ENCODE data around the gene LMX1B.

The LMX1B gene

GRCh38 chr9:126626926-126627233 lies 13.2 kb downstream of the LMX1B start:
- H3K36me3 Mint-ChIP-seq: no peaks in the 10 kb centered on the region
- H3K4me3 Mint-ChIP-seq: no peak overlapping the region
- DNase-seq (ENCODE audit: low spot score in 2 of 2): no peak
- ATAC-seq (ENCODE audit: low read depth): no peak
- peaks cover 34% of the 10 kb centered on the region for H3K27me3 Mint-ChIP-seq
- no peaks in the 10 kb centered on the region for H3K9me3 Mint-ChIP-seq
- H3K4me1 Mint-ChIP-seq: peaks cover 15% of the 10 kb centered on the region
- H3K27ac Mint-ChIP-seq: no peak overlapping the region

- no peaks in the 10 kb centered on the region for H3K36me3 Mint-ChIP-seq
- no peak overlapping the region for H3K4me3 Mint-ChIP-seq
- H3K9me3 Mint-ChIP-seq: no peaks in the 10 kb centered on the region
- DNase-seq (ENCODE audit: low spot score in 2 of 2): no peak
- peaks cover 15% of the 10 kb centered on the region for H3K4me1 Mint-ChIP-seq
- no peak for ATAC-seq (ENCODE audit: low read depth)
- no peak overlapping the region for H3K27ac Mint-ChIP-seq
- H3K27me3 Mint-ChIP-seq: peaks cover 36% of the 10 kb centered on the region
Observed at GRCh38 chr9:126628146-126628545, 14.4 kb downstream of the LMX1B start.

- H3K4me3 Mint-ChIP-seq: no peak overlapping the region
- H3K4me1 Mint-ChIP-seq: peaks cover 15% of the 10 kb centered on the region
- H3K27me3 Mint-ChIP-seq: peaks cover 42% of the 10 kb centered on the region
- no peaks in the 10 kb centered on the region for H3K36me3 Mint-ChIP-seq
- H3K27ac Mint-ChIP-seq: no peak overlapping the region
- ATAC-seq (ENCODE audit: low read depth): peak; percentile 23
- no peak for DNase-seq (ENCODE audit: low spot score in 2 of 2)
- no peaks in the 10 kb centered on the region for H3K9me3 Mint-ChIP-seq
Observed at GRCh38 chr9:126628969-126629674, 15.4 kb downstream of the LMX1B start.

- Mint-ChIP-seq H3K27me3 (peaks cover 42% of the 10 kb centered on the region), H3K36me3 (no peaks in the 10 kb centered on the region), H3K4me3 (no peak overlapping the region), H3K4me1 (peaks cover 15% of the 10 kb centered on the region), H3K9me3 (no peaks in the 10 kb centered on the region), H3K27ac (no peak overlapping the region)
- DNase-seq (ENCODE audit: low spot score in 2 of 2) (no peak), ATAC-seq (ENCODE audit: low read depth) (peak; percentile 75)
Observed at GRCh38 chr9:126630458-126631237, 16.9 kb downstream of the LMX1B start.

- DNase-seq (ENCODE audit: low spot score in 2 of 2): no peak
- H3K36me3 Mint-ChIP-seq: no peaks in the 10 kb centered on the region
- no peak overlapping the region for H3K4me3 Mint-ChIP-seq
- ATAC-seq (ENCODE audit: low read depth): no peak
- H3K27me3 Mint-ChIP-seq: peaks cover 42% of the 10 kb centered on the region
- peaks cover 12% of the 10 kb centered on the region for H3K4me1 Mint-ChIP-seq
- H3K27ac Mint-ChIP-seq: no peak overlapping the region
- no peaks in the 10 kb centered on the region for H3K9me3 Mint-ChIP-seq
Observed at GRCh38 chr9:126631254-126631653, 17.5 kb downstream of the LMX1B start.

- H3K27ac Mint-ChIP-seq: no peak overlapping the region
- ATAC-seq (ENCODE audit: low read depth) (no peak), DNase-seq (ENCODE audit: low spot score in 2 of 2) (no peak)
- peaks cover 18% of the 10 kb centered on the region for H3K4me1 Mint-ChIP-seq
- peaks cover 41% of the 10 kb centered on the region for H3K27me3 Mint-ChIP-seq
- H3K9me3 Mint-ChIP-seq: no peaks in the 10 kb centered on the region
- H3K36me3 Mint-ChIP-seq: no peaks in the 10 kb centered on the region
- H3K4me3 Mint-ChIP-seq: no peak overlapping the region
Observed at GRCh38 chr9:126633881-126634558, 20.3 kb downstream of the LMX1B start.

GRCh38 chr9:126635061-126635460 lies 21.3 kb downstream of the LMX1B start:
- H3K9me3 Mint-ChIP-seq: no peaks in the 10 kb centered on the region
- no peak for ATAC-seq (ENCODE audit: low read depth)

GRCh38 chr9:126635661-126636439 lies 22.1 kb downstream of the LMX1B start:
- Mint-ChIP-seq H3K9me3 (no peaks in the 10 kb centered on the region), H3K27me3 (peaks cover 40% of the 10 kb centered on the region), H3K4me1 (peaks cover 10% of the 10 kb centered on the region), H3K4me3 (no peak overlapping the region), H3K27ac (no peak overlapping the region), H3K36me3 (no peaks in the 10 kb centered on the region)
- no peak for DNase-seq (ENCODE audit: low spot score in 2 of 2)
- ATAC-seq (ENCODE audit: low read depth): no peak

More at GRCh38 chr9:126635061-126635460, 21.3 kb downstream of the LMX1B start:
- peaks cover 15% of the 10 kb centered on the region for H3K4me1 Mint-ChIP-seq
- no peak overlapping the region for H3K4me3 Mint-ChIP-seq
- peaks cover 42% of the 10 kb centered on the region for H3K27me3 Mint-ChIP-seq
- no peak for DNase-seq (ENCODE audit: low spot score in 2 of 2)
- no peak overlapping the region for H3K27ac Mint-ChIP-seq
- H3K36me3 Mint-ChIP-seq: no peaks in the 10 kb centered on the region

GRCh38 chr9:126636983-126637798 lies 23.5 kb downstream of the LMX1B start:
- no peak for DNase-seq (ENCODE audit: low spot score in 2 of 2)
- Mint-ChIP-seq H3K27ac (no peak overlapping the region), H3K9me3 (no peaks in the 10 kb centered on the region), H3K27me3 (peaks cover 41% of the 10 kb centered on the region), H3K4me3 (no peak overlapping the region), H3K4me1 (peaks cover 10% of the 10 kb centered on the region), H3K36me3 (no peaks in the 10 kb centered on the region)
- ATAC-seq (ENCODE audit: low read depth): peak; percentile 66

GRCh38 chr9:126638571-126639132 lies 24.9 kb downstream of the LMX1B start:
- Mint-ChIP-seq H3K27ac (no peak overlapping the region), H3K4me3 (no peak overlapping the region), H3K27me3 (peaks cover 38% of the 10 kb centered on the region), H3K4me1 (peaks cover 10% of the 10 kb centered on the region), H3K36me3 (no peaks in the 10 kb centered on the region), H3K9me3 (no peaks in the 10 kb centered on the region)
- ATAC-seq (ENCODE audit: low read depth) (no peak), DNase-seq (ENCODE audit: low spot score in 2 of 2) (no peak)

GRCh38 chr9:126639318-126640000 lies 25.7 kb downstream of the LMX1B start:
- Mint-ChIP-seq H3K9me3 (no peaks in the 10 kb centered on the region), H3K27me3 (peaks cover 34% of the 10 kb centered on the region), H3K4me1 (peaks cover 10% of the 10 kb centered on the region), H3K4me3 (no peak overlapping the region), H3K27ac (no peak overlapping the region), H3K36me3 (no peaks in the 10 kb centered on the region)
- ATAC-seq (ENCODE audit: low read depth): no peak
- DNase-seq (ENCODE audit: low spot score in 2 of 2): no peak

GRCh38 chr9:126641118-126641851 lies 27.6 kb downstream of the LMX1B start:
- peaks cover 10% of the 10 kb centered on the region for H3K4me1 Mint-ChIP-seq
- no peak overlapping the region for H3K27ac Mint-ChIP-seq
- H3K27me3 Mint-ChIP-seq: peaks cover 30% of the 10 kb centered on the region
- H3K9me3 Mint-ChIP-seq: no peaks in the 10 kb centered on the region
- H3K4me3 Mint-ChIP-seq: no peak overlapping the region
- no peak for DNase-seq (ENCODE audit: low spot score in 2 of 2)
- no peaks in the 10 kb centered on the region for H3K36me3 Mint-ChIP-seq
- ATAC-seq (ENCODE audit: low read depth): no peak

All from memory B cell (primary cell).